OCI-LY7 (cell line): ENCODE results near the gene TBC1D30. TPM values are rescaled to one million over a fixed set of nuclear protein-coding genes. Genes with fewer than 3 reads are reported as not detected.
A peak's percentile ranks its signal among the peaks of the same experiment; 100 is the strongest.
"Not testable (repeated sequence)": the region's sequence is repeated elsewhere in the genome, so short reads cannot be mapped to it uniquely, and the experiment has no call there.

Experiments
- Bru-seq: library from RNA; stranded (reverse); fragments of 400-500 nt; gene quantifications from one replicate; lab custom pipeline; 2021; lab: Mats Ljungman, UMichigan
- BruChase-seq, 2 experiments: library from RNA; stranded (reverse); fragments of 400-500 nt; gene quantifications; one replicate each; lab custom pipeline; 2021; lab: Mats Ljungman, UMichigan
- BruUV-seq: library from RNA; stranded (reverse); fragments of 400-500 nt; replicated peaks from 2 replicates; lab custom pipeline; 2021; lab: Mats Ljungman, UMichigan
- CTCF ChIA-PET: fragments of 300-600 bp; sonication (Branson Sonifier 250); formaldehyde crosslinking; loops from one replicate; lab custom pipeline; 2022; ENCODE audit warnings: antibody characterized with exemption; ENCODE audit not compliant: unreplicated experiment; lab: Charles Lee
- POLR2A ChIA-PET: fragments of 300-600 bp; sonication (Branson Sonifier 250); formaldehyde crosslinking; loops from one replicate; lab custom pipeline; 2022; ENCODE audit warnings: antibody characterized with exemption; lab: Charles Lee
- DNase-seq: peaks from one replicate; pipeline ENCODE4 v3.0.0-alpha.2; 2015; ENCODE audit warnings: low spot score
- H2AFZ ChIP-seq: fragments of 200-600 bp; sonication (generic), shearing (Covaris generic); 2 replicates; pipeline ENCODE4 v1.6.1; 2014; ENCODE audit warnings: mild to moderate bottlenecking, antibody characterized with exemption, low read length, moderate library complexity
- H3K27ac ChIP-seq: fragments of 200-600 bp; sonication (generic); 2 replicates; pipeline ENCODE4 v1.5.1; 2014; ENCODE audit warnings: mixed run types, low read depth, mild to moderate bottlenecking, moderate library complexity, low read length, inconsistent platforms; ENCODE audit not compliant: poor library complexity, severe bottlenecking
- H3K36me3 ChIP-seq: fragments of 200-600 bp; sonication (generic); 2 replicates; pipeline ENCODE4 v1.6.1; 2014; ENCODE audit warnings: mild to moderate bottlenecking, antibody characterized with exemption, low read length, moderate library complexity, mixed read lengths; ENCODE audit not compliant: insufficient read depth
- H3K4me1 ChIP-seq: fragments of 200-600 bp; sonication (generic); 2 replicates; pipeline ENCODE4 v1.5.1; 2014; ENCODE audit warnings: mild to moderate bottlenecking, low read length; ENCODE audit not compliant: insufficient read depth, poor library complexity, severe bottlenecking
- H3K4me2 ChIP-seq: fragments of 200-600 bp; sonication (generic); 2 replicates; pipeline ENCODE4 v1.6.1; 2014; ENCODE audit warnings: mild to moderate bottlenecking, low read length
- H3K4me3 ChIP-seq: fragments of 200-600 bp; sonication (generic); 2 replicates; pipeline ENCODE4 v1.5.1; 2014; ENCODE audit warnings: mild to moderate bottlenecking, low read depth, low read length; ENCODE audit not compliant: poor library complexity, severe bottlenecking
- H3K79me2 ChIP-seq: fragments of 200-600 bp; sonication (generic); 2 replicates; pipeline ENCODE4 v1.6.1; 2016; ENCODE audit warnings: low read depth, mild to moderate bottlenecking, low read length, moderate library complexity, mixed read lengths; ENCODE audit not compliant: insufficient read depth
- H3K9me2 ChIP-seq: fragments of 200-600 bp; sonication (generic); 2 replicates; pipeline ENCODE4 v1.6.1; 2016; ENCODE audit warnings: mild to moderate bottlenecking, low read length, mixed read lengths; ENCODE audit not compliant: insufficient read depth
- H3K9me3 ChIP-seq: fragments of 200-600 bp; sonication (generic); 2 replicates; pipeline ENCODE4 v1.6.1; 2014; ENCODE audit warnings: mild to moderate bottlenecking, mixed run types, low read length, mixed read lengths
- H4K20me1 ChIP-seq: fragments of 200-600 bp; sonication (generic); 2 replicates; pipeline ENCODE4 v1.6.1; 2014; ENCODE audit warnings: mild to moderate bottlenecking, antibody characterized with exemption, low read length, moderate library complexity, mixed read lengths; ENCODE audit not compliant: insufficient read depth
- CTCF ChIP-seq: fragments of 200-600 bp; sonication (generic); conservative IDR thresholded peaks from 2 replicates; pipeline ENCODE4 v1.5.1; 2014; ENCODE audit warnings: mild to moderate bottlenecking, antibody characterized with exemption, low read length, moderate library complexity, mixed read lengths
- EZH2phosphoT487 ChIP-seq: fragments of 200-600 bp; sonication (generic); IDR thresholded peaks from 2 replicates; pipeline ENCODE4 v1.6.1; 2018; ENCODE audit warnings: low read depth, borderline replicate concordance, mild to moderate bottlenecking, mixed run types, antibody characterized with exemption, low read length, moderate library complexity, mixed read lengths
- intact Hi-C: fragments of 100-400 bp; cut with micrococcal nuclease; formaldehyde crosslinking; loops from one replicate; pipeline ENCODE4 v1.10.0; 2022; ENCODE audit not compliant: unreplicated experiment
- long read RNA-seq: library from polyadenylated mRNA; stranded (forward); transcript quantifications from one replicate; pipeline ENCODE4 v2.0.0, GENCODE V29; 2022
- total RNA-seq, 2 experiments: library from RNA; depleted of rRNA in 1 of 2; stranded (reverse); fragments of >200 nt in 1 of 2; shearing (Covaris generic) in 1 of 2; gene quantifications; 2 replicates each; pipeline ENCODE4 v1.2.3, GENCODE V29; 2014 to 2022

TBC1D30 gene, protein sequence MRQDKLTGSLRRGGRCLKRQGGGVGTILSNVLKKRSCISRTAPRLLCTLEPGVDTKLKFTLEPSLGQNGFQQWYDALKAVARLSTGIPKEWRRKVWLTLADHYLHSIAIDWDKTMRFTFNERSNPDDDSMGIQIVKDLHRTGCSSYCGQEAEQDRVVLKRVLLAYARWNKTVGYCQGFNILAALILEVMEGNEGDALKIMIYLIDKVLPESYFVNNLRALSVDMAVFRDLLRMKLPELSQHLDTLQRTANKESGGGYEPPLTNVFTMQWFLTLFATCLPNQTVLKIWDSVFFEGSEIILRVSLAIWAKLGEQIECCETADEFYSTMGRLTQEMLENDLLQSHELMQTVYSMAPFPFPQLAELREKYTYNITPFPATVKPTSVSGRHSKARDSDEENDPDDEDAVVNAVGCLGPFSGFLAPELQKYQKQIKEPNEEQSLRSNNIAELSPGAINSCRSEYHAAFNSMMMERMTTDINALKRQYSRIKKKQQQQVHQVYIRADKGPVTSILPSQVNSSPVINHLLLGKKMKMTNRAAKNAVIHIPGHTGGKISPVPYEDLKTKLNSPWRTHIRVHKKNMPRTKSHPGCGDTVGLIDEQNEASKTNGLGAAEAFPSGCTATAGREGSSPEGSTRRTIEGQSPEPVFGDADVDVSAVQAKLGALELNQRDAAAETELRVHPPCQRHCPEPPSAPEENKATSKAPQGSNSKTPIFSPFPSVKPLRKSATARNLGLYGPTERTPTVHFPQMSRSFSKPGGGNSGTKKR
- total RNA-seq (2014; rRNA removed; shearing (Covaris generic)) (0.03 and 0.13 TPM in 2 replicates), total RNA-seq (2022) (4.6 and 5.6 TPM in 2 replicates), Bru-seq, nascent RNA (percentile 47 among the genes with signal in this experiment), BruChase-seq, experiment 1, labeled RNA remaining after a 6-hour chase (percentile 36 among the genes with signal in this experiment), BruChase-seq, experiment 2, labeled RNA remaining after a 2-hour chase (percentile 42 among the genes with signal in this experiment)
- long read RNA-seq, transcript TBC1D30-203 (12 exons, 2,594 nt): major isoform, 5 of 14 reads
- long read RNA-seq, partial matches to known transcripts: 2 of 14 reads
- long read RNA-seq, other reads (novel, unspliced or antisense): 7 of 14 reads

GRCh38 chr12:64824500-64825142 lies at the start of gene TBC1D30:
Gene TBC1D30 (plus strand): TSS chr12:64824647. CDS start chr12:64824880, 233 bp downstream.
- no peak; the same call in 1 of the 2 replicates for TF ChIP-seq EZH2phosphoT487
- BruUV-seq: no TSS peak
- no peak within 1 kb of the TSS; the same call in 1 of the 2 replicates for H2AFZ ChIP-seq
- no peaks in the 10 kb centered on the region for H4K20me1 ChIP-seq
- no peak within 1 kb of the TSS for H3K27ac ChIP-seq
- no peaks in the 10 kb centered on the region for H3K36me3 ChIP-seq
- no peaks in the 10 kb centered on the region for H3K4me1 ChIP-seq
- H3K4me3 ChIP-seq: peak within 1 kb of the TSS; percentile 48
- ChIA-PET POLR2A (interaction anchor here (0.6 to 1.1 kb wide), 4 partner anchors 15 to 217 kb away, joined by 3 to 4 read pairs (median 3); no protein-coding TSS in a partner anchor), CTCF (no interaction called here)
- no peaks in the 10 kb centered on the region for H3K9me3 ChIP-seq
- H3K9me2 ChIP-seq: no peaks in the 10 kb centered on the region
- H3K79me2 ChIP-seq: no peaks in the 10 kb centered on the region
- intact Hi-C loops: no loop called here
- DNase-seq: no peak
- H3K4me2 ChIP-seq: peak within 1 kb of the TSS; percentile 44

GRCh38 chr12:64775147-64775736 lies 49.2 kb upstream of the TBC1D30 start:
- H3K4me3 ChIP-seq, H2AFZ ChIP-seq, H3K79me2 ChIP-seq, H3K36me3 ChIP-seq, H3K4me1 ChIP-seq, H3K9me3 ChIP-seq, H3K9me2 ChIP-seq, CTCF ChIA-PET, H3K4me2 ChIP-seq, DNase-seq, BruUV-seq, H4K20me1 ChIP-seq, H3K27ac ChIP-seq, intact Hi-C loops: not testable (repeated sequence)
- POLR2A ChIA-PET: interaction anchor here (1.8 kb wide), 1 partner anchor 10 kb away, joined by 5 read pairs; no protein-coding TSS in a partner anchor

DNA sequence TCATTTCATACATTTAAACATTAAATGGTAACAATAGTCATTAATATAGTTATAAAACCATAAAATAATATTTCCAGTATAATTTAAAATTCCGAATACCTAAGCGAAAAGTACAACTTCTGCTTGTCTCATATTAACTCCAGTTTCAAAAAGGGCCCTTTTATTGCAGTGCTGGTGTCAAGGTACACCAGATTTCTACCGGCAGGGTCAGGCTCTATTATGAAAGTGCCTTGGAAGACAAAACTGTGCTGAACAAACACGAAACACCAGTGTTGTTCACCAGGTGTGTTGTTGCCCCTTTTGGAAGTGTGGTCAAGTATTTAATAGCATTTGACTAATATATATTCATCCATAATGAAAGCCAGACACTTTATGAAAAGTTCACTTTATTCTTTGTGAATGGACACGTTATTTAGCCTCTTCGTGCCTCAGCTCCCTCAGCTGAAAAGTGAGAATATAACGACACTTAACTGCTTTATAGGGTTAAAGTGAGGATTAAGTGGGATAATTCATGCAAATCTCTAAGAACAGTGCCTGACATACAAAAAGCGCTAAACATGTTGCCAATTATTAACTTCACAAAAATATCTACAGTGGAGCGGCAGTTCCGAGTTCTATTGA lies 45.0 kb upstream of the TBC1D30 start:
- Histone ChIP-seq H3K4me1 (peaks cover 7% of the 10 kb centered on the region), H3K4me2 (no peak overlapping the region), H4K20me1 (no peaks in the 10 kb centered on the region), H3K36me3 (no peaks in the 10 kb centered on the region), H3K27ac (no peak overlapping the region), H3K9me3 (0 out of 2 replicates have a peak, but pooled peaks cover 4% of the 10 kb centered on the region), H3K79me2 (no peaks in the 10 kb centered on the region), H3K9me2 (no peaks in the 10 kb centered on the region), H2AFZ (no peak overlapping the region), H3K4me3 (no peak overlapping the region)
- DNase-seq: no peak
- no TSS peak for BruUV-seq
- ChIA-PET POLR2A (interaction anchor here (0.6 to 0.8 kb wide), 2 partner anchors 61 to 81 kb away, joined by 3 to 4 read pairs; no protein-coding TSS in a partner anchor), CTCF (no interaction called here)
- TF ChIP-seq EZH2phosphoT487: no peak
- no peak for TF ChIP-seq CTCF
- intact Hi-C loops: no loop called here
